Measurements from ENCODE around the gene NACC2. TPM values are rescaled to one million over a fixed set of nuclear protein-coding genes. Genes with fewer than 3 reads are reported as not detected.

Gene NACC2
- total and polyA plus RNA-seq, 10 of the 15 experiments (the other 5 are each of a cell fraction or from before 2014, with no cell fraction given): 0.66 to 14.7 (median 3.5) TPM

- TF ChIP-seq ATF2 (IDR thresholded peaks at IDR 0.05; ENCODE audit: low read length): no peak
- TF ChIP-seq EP300 (IDR thresholded peaks at IDR 0.05; ENCODE audit: borderline replicate concordance in 1 of 2, control insufficient read depth in 1 of 2, low read depth in 2 of 2, low read length in 2 of 2): no peak
- TF ChIP-seq ZNF217 (IDR thresholded peaks at IDR 0.05): no peak
These were observed 21.4 kb upstream of the NACC2 start (continued) for GRCh38 chr9:136116360-136117098.

DNA sequence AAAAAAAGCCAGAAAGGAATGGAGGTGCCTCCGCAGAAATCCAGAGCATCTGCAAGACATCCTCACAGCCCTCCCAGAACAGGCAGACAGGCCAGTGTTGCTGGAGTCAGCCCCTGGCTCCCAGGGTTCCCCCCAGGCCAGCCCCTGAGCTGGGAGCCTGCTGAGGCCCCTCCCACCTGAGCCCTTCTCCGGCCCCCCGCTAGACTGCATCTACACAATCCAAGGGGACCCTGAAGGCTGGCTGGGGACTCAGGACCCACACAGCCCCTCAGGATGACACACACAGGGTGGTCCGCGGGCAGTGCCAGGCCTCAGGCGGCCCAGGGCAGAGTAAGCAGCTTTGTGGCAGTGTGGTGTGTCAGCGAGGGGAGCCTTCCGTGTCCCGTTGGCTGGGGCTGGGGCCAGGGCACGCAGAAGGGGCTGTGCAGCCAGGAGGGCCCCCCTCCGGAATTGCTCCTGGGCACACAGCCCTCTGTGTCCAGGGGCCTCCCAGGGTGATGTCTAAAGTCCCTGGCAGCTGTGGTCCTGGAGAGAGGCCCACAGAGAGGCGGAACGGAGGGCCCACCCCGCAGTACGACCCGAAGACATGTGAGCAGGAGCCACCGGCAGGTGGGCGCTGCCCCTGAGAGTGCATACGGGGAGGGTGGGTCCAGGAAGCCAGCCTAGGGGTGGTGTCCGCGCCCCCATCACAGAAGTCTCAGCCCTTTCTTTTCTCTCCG is 20.7 kb upstream of the NACC2 start:
- ChIA-PET CTCF (no interaction called here), POLR2A (no interaction called here), RAD21 (ENCODE audit: unreplicated experiment) (no interaction called here), SMC1A (ENCODE audit: uncharacterized antibody, unreplicated experiment) (no interaction called here)
- Histone ChIP-seq H3K27me3 (replicated peaks in 1 of 2; ENCODE audit: control insufficient read depth in 2 of 2, insufficient read depth in 2 of 2, low read length in 1 of 2) (no peaks in the 10 kb centered on the region), H3K79me2 (ENCODE audit: control insufficient read depth, insufficient read depth, low read length) (peaks cover 36% of the 10 kb centered on the region), H3K9ac (ENCODE audit: control insufficient read depth, insufficient read depth, low read length) (no peak overlapping the region), H3K27ac (ENCODE audit: control insufficient read depth, insufficient read depth) (no peak overlapping the region), H3K4me3 (no peak overlapping the region), H3K9me3 (replicated peaks; ENCODE audit: control insufficient read depth, insufficient read depth, low read length) (no peaks in the 10 kb centered on the region), H4K20me1 (ENCODE audit: control insufficient read depth, insufficient read depth) (no peaks in the 10 kb centered on the region), H2AFZ (ENCODE audit: control insufficient read depth, low read depth, low read length) (no peak overlapping the region), H3K36me3 (ENCODE audit: control insufficient read depth in 2 of 2, insufficient read depth in 2 of 2, low read length in 1 of 2) (peaks cover 0 to 3% of the 10 kb centered on the region in 2 experiments; a peak in 2 of 4 replicates), H3K4me2 (ENCODE audit: control insufficient read depth, insufficient read depth) (no peak overlapping the region), H3K4me1 (ENCODE audit: control insufficient read depth, insufficient read depth, low read length) (peaks cover 12% of the 10 kb centered on the region)
- WGBS (ENCODE audit: insufficient coverage, insufficient replicate concordance, low lambda C conversion rate, missing lambda C conversion rate): 95% methylated on average over 22 of the region's 22 CpGs
- in situ Hi-C loops (cut with MboI): no loop called here
- BruUV-seq (replicated peaks): no TSS peak
- no peak for DNase-seq (ENCODE audit: low read depth, low spot score)
- intact Hi-C loops (cut with micrococcal nuclease; ENCODE audit: unreplicated experiment): no loop called here
- FAIRE-seq: no peak
- no peak for ATAC-seq
- no peak for TF ChIP-seq ZBTB40 (IDR thresholded peaks at IDR 0.05; ENCODE audit: borderline replicate concordance)
- TF ChIP-seq TBL1XR1 (IDR thresholded peaks at IDR 0.05; ENCODE audit: low read depth, low read length): no peak
- no peak for TF ChIP-seq KDM1A (IDR thresholded peaks at IDR 0.05; ENCODE audit: borderline replicate concordance)
- no peak for TF ChIP-seq ZZZ3 (IDR thresholded peaks at IDR 0.05; ENCODE audit: control insufficient read depth, insufficient read length, low read depth)
- no peak for TF ChIP-seq SREBF1 (IDR thresholded peaks at IDR 0.05; ENCODE audit: low read length)
- TF ChIP-seq HDGF (IDR thresholded peaks at IDR 0.05): no peak
- no peak for TF ChIP-seq RELA (IDR thresholded peaks at IDR 0.05; ENCODE audit: borderline replicate concordance, partially characterized antibody)
- TF ChIP-seq NRF1 (conservative IDR thresholded peaks at IDR 0.05; ENCODE audit: low read depth, low read length): no peak
- no peak for TF ChIP-seq SMAD1 (IDR thresholded peaks at IDR 0.05; ENCODE audit: low read depth, partially characterized antibody)
- no peak for TF ChIP-seq FOXM1 (IDR thresholded peaks at IDR 0.05; ENCODE audit: low read depth, low read length)
- TF ChIP-seq CREM (IDR thresholded peaks at IDR 0.05; ENCODE audit: low read depth): no peak
- no peak for TF ChIP-seq BRCA1 (IDR thresholded peaks at IDR 0.05; ENCODE audit: low read depth, low read length)
- no peak for TF ChIP-seq RUNX3 (IDR thresholded peaks at IDR 0.05; ENCODE audit: low read length)
- TF ChIP-seq PAX5 (IDR thresholded peaks at IDR 0.05; ENCODE audit: borderline replicate concordance, low read depth, low read length): no peak
- no peak for TF ChIP-seq ZNF384 (IDR thresholded peaks at IDR 0.05; ENCODE audit: borderline replicate concordance, low read depth, low read length)

Measured in GM12878 (cell line).